Liver (tissue), 3 donors: ENCODE data around the gene SLC22A8.

Experiments used
- CTCF ChIP-seq: fragments of 150-350 bp; IDR thresholded peaks from 2 replicates; pipeline ENCODE4 v1.5.1; 2017; ENCODE audit warnings: improper control_type of control experiment, low read depth, low read length; ENCODE audit not compliant: missing input control
- GABPA ChIP-seq, 2 donors: IDR thresholded peaks in 1 of 2; conservative IDR thresholded peaks in 1 of 2; 2 replicates each; pipeline ENCODE4 v1.6.1; 2016; ENCODE audit warnings: antibody characterized with exemption in 2 of 2, mild to moderate bottlenecking in 1 of 2, moderate library complexity in 1 of 2
- MAX ChIP-seq: IDR thresholded peaks from 2 replicates; pipeline ENCODE4 v1.6.1; 2016; ENCODE audit warnings: antibody characterized with exemption
- NR2F2 ChIP-seq: IDR thresholded peaks from 2 replicates; pipeline ENCODE4 v1.6.1; 2016; ENCODE audit warnings: antibody characterized with exemption
- SP1 ChIP-seq: IDR thresholded peaks from 2 replicates; pipeline ENCODE4 v1.6.1; 2018; ENCODE audit warnings: antibody characterized with exemption, mild to moderate bottlenecking
- TAF1 ChIP-seq: conservative IDR thresholded peaks from 2 replicates; pipeline ENCODE4 v1.6.1; 2016; ENCODE audit warnings: antibody characterized with exemption, mild to moderate bottlenecking
- TF ChIP-seq, protein P1 (sequence below): IDR thresholded peaks from 2 replicates; pipeline ENCODE4 v1.6.1; 2016; ENCODE audit warnings: antibody characterized with exemption, mild to moderate bottlenecking
- donor health status: healthy.
- donor health status: healthy.

DNA sequence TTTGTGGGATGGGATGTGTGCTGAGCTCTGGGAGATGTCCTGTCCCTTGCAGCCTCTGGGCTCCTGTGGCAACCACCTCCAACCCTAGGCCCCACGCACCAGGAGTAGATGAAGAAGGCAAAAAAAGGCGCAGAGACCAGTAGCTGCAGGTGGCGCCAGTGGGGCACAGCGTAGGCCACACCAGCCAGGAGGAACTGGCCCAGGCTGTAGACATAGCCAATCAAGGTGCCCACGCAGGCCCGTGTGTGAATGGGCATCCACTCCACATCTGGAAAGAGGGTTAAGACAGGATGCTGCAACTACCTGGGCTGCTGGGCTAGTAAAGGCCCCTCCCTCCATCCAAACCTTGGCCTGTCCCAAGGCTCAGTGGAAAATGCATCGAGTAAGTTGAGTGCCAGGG is 33.9 kb downstream of the SLC22A8 start:
- TF ChIP-seq MAX = no peak
- TF ChIP-seq CTCF = no peak
- TF ChIP-seq NR2F2 = no peak
- no peak for TF ChIP-seq SP1
- TF ChIP-seq GABPA (IDR thresholded peaks at IDR 0.05 in 1 of 2, conservative IDR thresholded peaks at IDR 0.05 in 1 of 2) = no peak
- TF ChIP-seq, protein P1, sequence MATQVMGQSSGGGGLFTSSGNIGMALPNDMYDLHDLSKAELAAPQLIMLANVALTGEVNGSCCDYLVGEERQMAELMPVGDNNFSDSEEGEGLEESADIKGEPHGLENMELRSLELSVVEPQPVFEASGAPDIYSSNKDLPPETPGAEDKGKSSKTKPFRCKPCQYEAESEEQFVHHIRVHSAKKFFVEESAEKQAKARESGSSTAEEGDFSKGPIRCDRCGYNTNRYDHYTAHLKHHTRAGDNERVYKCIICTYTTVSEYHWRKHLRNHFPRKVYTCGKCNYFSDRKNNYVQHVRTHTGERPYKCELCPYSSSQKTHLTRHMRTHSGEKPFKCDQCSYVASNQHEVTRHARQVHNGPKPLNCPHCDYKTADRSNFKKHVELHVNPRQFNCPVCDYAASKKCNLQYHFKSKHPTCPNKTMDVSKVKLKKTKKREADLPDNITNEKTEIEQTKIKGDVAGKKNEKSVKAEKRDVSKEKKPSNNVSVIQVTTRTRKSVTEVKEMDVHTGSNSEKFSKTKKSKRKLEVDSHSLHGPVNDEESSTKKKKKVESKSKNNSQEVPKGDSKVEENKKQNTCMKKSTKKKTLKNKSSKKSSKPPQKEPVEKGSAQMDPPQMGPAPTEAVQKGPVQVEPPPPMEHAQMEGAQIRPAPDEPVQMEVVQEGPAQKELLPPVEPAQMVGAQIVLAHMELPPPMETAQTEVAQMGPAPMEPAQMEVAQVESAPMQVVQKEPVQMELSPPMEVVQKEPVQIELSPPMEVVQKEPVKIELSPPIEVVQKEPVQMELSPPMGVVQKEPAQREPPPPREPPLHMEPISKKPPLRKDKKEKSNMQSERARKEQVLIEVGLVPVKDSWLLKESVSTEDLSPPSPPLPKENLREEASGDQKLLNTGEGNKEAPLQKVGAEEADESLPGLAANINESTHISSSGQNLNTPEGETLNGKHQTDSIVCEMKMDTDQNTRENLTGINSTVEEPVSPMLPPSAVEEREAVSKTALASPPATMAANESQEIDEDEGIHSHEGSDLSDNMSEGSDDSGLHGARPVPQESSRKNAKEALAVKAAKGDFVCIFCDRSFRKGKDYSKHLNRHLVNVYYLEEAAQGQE = no peak
- no peak for TF ChIP-seq TAF1
